Bone marrow (tissue), 2 donors: ENCODE data around the gene CAST.
"Not testable (repeated sequence)": the region's sequence is repeated elsewhere in the genome, so short reads cannot be mapped to it uniquely, and the experiment has no call there.

ENCODE experiments used
- DNase-seq, 2 donors: peaks; one replicate each; lab custom pipeline; 2025; lab: John Stamatoyannopoulos, UW

CAST gene

DNA sequence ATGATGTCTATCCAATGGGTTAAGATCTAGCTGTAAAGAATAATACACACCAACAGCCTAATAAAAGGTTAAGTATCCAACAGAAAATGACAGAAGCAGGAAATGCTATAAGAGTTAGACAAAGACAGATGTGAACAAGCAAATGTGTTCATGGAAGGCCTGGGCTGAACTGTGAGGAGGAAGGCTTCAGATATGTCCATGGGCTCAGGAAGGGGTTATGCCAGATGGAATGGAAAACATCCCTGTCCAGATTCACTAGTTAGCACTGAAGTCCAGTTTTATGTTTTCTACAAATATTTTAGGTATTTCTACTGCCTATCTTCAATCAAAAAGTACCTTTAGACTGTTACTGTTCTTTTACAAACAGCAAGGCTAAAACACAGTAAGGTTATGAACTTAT is 118.5 kb downstream of the CAST start:
- DNase-seq: no peak

DNA sequence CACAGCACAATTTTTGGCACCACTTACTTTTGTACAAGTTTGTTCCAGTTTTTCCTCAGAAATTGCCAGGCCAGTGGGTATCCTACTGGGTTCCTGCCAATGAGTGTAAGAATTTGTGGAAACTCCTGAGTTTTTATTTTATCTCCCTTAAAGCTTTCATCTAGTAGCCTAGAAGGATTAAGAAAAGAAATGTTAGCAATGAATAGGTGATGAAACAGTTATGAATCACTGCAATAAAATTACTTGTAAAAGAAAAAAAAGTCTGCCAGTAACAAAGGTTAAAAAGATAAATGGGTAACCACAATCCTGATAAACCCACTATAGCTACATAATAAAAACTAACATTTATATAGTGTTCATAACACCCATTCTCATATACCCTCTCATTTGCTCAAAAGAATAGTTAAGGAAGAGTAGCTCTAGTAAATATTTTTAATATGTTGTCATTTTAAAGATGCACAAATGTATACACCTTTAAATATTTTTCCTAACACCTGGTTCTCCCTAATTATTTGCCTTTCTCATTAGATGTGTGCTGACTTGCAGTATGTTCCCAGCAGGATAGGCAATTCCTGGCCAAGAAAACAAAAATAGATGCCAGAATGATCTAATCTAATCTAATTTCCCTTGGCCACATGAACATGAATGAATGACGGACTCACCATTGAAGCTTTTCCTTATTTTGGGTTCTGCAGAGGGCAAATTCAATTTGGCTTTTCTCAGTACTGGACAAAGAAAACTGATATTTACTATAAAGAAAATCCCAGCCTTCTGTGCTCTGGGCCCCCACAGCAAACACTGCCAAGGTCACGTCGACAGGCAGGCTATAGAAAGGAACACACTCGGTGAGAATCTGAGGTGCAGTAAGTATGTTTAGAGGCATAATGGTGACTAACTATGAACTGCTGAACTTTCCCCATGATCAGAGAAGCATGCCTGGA is 119.1 kb downstream of the CAST start:
- no peak for DNase-seq

DNA sequence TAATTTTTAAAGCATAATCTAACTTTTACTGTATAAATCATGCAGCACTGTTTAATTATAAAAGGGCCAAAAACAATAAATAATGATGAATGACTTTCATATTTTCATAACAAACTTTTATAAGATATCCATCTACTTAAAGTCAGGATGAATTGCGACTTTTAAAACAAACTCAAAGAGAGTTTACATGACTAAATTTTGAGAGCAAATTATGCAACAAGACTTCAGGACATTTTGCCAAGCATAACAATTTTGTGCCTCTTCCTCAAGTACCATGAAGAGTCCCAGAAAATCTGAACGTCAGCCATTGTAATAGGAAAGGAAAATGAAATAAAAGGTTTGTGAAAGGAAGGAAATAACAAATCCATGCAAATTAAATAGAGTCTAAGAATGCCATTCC is 121.2 kb downstream of the CAST start:
- no peak for DNase-seq

DNA sequence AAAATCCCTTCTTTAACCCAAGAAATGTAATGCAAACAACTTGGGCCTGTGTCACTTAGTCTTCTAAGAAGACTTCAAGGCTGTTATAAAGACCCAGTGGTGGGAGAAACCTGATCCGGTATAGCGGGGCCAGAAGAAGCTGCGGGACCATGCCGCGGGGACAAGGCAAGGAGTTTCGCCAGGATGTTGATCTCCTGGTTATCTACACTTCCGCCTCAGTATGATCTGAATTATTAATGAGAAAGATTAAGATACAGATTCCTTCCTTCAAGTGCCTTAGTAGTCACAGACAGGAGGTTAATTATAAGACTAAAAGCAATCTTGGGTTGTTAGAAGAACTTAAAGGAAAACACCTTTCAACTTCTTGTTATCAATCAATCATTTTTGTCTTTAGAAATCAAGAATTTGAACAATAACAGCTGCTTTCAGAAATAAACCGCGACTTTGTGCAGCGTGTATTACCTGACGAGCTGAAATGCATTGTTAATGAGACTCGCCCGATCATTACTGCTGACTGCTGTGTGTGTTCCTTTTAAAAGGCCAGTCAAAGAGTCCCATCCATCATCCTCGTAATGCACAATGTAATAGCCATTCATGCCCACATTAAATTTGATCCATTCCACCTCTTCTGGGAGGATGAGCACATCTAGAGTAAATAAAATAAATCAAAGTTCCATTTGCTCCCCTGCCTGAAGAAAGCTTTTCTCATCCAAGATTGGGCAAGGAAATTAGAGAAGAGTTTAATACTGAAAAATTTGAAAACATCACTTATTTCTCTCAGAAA is 123.3 kb downstream of the CAST start:
- DNase-seq: no peak

DNA sequence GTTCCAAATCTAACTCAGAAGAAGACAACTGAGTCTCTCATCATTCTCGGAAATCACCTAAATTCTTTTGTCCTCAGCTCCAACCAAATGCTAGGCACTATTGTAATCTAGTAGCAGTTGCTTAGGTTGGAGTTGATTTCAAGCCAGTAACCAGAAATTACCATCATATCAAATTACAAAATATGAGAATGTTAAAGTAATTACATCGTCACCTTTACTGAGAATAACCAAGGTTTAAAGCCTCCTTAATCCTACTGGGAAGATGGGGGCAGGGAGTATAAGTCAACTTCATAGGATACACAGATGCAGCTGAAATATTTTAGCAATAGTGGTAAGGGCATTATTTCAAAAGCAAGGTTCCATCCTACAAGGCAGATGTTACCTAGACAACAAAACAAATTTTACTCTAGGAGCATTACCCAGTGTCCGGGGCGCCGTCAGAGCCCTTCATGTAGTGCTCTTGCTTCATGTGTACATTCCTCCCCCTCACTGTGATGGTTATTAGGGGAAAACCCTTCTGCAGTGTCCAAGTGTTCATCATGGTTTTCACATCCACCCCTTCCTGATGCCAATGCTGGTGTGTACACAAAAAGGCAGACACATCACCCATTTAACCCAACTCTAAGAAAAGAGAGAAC is 126.1 kb downstream of the CAST start:
- no peak for DNase-seq

DNA sequence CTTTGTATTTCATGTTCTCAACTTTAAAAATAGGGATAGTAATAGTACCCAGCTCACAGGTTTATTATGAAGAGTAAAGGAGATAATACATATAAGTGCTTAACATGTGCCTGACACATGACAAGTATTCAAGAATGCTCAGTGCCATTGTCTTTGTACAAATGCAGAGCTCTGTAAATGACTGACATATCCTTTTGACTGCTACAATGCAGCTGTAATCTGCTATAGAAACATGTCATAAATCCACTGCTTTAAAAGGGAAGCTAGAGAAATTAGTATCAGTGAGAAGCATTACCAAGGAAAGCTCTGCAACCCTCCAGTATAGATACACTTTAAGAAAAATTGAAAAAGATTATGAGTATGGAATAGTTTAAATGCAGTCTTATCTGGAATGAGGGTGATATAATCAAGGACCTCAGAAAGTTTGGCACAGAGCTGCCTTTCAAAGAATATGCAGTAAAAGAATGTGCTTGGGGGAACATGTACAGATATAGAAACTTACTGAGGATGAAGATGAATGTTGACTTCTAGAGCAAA is 127.7 kb downstream of the CAST start:
- DNase-seq: no peak

DNA sequence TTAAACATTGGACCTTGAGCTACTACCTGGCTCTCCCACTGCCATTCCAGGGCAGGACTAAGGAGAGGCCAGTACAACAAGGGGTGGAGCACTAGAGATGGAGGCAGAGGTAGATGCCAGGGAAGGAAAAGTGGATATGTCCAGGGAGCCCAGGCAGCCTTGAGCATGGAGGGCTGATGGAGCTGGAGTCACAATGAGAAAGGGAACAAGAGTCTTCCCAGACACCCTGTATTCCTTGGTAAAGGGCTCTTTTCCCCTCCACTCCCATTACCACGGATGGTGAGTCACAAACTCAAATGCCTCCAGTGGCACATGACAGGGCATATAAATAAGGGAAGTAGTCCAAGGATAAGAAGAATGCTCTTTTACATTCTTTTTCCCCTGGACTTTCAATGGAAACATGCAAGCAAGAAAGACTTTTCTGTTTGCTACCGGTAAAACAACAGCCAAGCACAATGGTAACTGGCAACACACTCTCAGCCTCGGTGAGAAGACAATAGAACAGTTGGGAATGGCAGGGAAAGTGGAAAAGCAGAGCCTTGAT is 128.9 kb downstream of the CAST start:
- DNase-seq: no peak

DNA sequence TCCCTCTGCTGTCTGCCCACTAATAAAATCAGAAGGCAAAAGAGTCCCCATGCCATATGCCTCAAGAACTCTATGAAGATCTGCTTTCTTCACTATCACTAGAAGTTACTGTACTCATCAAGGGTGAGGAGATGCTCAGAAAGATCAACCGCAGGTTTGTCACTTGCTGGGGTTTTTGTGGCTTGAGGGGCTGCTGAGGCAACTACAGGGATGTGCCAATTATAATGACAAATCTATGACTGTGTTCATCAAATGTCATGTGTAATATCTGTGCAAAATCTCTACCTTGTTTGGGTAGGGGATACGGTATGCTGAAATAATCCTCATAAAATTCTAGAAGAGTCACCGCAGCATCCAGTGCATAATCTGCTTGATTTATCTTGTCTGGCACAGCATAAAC is 132.6 kb downstream of the CAST start:
- no peak for DNase-seq

DNA sequence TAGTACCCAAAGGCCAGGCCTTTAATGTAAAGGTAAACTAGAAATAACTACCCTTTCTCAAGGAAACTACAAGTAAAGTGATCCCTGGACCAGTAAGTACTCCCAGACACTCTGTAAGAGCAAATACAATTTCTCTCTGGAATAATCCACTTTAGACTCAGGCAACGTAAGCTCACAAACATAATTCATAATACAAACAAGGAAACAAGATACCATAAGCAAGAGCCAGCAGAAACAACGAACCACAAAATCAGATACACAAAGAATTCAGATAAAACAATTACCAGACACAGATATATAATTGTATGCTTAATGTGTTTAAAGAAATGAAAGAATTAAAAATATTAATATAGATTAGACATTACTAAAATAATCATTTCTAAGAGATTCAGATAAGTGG is 133.4 kb downstream of the CAST start:
- DNase-seq: no peak

DNA sequence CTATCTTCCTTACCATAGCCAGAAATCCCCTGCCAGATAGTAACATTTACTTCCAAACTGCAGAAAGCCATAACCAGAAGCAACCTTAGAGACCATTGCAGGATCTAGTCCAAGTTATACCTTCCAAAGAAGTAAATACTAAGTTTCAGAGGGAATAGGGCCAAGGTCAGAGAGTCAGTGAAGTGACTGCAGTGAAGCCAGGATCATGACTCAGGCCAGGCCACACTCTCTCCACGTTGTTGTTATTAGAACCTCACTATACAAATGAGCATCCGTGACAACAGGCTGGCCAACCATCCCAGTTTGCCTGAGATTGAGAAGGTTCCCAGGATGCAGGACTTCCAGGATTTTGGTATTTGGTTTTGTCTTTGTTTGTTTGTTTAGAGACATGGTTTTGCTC is 134.3 kb downstream of the CAST start:
- no peak for DNase-seq

DNA sequence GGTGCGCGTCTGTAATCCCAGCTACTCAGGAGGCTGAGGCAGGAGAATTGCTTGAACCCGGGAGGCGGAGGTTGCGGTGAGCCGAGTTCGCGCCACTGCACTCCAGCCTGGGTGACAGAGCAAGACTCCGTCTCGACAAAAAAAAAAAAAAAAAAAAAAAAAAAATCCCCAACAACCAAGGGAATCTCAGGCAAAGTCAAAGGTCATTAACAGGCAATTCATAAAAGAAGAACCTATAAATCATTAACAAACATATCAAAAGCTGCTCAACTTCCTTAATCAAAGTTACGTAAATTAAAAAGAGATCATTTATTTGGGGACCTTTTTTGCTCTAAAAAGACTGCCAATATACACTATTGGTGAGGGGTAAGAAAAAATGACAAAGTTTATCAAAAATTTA is 139.5 kb downstream of the CAST start:
- DNase-seq: not testable (repeated sequence)

DNA sequence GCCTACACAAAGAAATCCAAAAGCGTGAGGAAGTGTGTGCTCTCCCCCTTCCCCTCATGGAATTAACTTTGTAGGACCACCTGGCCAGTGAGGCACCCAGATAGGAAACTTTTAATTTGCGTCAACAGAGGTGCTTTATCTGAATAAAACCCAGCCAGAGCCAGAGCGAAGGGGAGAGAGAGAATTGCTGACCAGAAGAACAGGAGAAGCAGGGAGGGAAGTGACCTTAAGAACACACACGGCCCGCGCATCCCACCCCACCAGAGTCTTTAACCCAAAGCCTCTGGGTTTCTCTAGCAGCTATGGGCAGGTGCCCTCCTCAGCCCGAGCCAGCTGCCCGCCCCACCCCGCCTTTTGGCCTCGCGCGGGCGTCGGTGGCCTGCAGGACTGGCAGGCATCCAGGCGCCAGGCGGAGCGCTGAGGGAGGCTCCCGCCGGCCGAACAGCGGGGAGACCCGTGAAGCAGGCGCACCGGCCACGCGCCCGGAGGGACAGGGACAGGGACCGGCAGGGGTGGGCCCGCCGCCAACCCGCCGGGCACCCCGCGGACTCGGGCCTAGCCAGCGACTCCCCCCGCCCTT is 145.0 kb downstream of the CAST start:
- peak in 1 of 2 donors; percentile 74 for DNase-seq

DNA sequence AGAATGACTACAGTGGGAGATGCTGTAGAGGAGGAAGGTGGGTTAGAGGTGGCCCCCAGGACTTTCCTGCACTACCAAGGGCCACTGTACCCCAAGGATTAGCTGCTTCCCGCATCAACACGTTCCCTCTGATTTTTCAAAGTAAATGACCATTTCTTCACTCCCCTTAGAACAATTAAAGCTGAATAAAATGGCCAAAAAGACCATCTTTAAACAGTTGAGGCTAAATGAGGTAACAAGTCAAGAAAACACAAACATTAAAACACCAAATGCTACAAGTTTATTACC is 146.3 kb downstream of the CAST start:
- no peak for DNase-seq

DNA sequence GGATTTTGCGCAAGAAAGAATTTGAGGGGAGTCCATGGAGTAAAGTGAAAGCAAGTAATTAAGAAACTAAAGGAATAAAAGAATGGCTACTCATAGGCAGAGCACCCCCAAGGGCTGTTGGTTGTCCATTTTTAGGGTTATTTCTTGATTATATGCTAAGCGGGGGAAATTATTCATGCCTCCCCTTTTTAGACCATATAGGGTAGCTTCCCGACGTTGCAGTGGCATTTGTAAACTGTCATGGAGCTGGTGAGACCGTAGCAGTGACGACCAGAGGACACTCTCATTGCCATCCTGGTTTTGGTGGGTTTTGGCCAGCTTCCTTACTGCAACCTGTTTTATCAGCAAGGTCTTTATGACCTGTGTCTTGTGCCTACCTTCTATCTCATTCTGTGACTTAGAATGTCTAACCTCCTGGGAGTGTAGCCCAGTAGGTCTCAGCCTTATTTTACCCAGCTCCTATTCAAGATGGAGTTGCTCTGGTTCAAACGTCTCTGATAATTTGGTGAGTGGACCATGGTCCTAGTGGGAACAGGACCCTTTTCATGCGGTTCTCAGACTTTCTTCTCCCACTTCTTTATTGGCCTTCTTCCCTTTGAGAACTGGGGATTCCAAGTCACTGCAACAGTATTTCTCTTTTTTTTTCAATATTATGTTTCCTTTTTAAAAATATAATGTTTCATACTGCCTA is 146.8 kb downstream of the CAST start:
- DNase-seq: no peak

DNA sequence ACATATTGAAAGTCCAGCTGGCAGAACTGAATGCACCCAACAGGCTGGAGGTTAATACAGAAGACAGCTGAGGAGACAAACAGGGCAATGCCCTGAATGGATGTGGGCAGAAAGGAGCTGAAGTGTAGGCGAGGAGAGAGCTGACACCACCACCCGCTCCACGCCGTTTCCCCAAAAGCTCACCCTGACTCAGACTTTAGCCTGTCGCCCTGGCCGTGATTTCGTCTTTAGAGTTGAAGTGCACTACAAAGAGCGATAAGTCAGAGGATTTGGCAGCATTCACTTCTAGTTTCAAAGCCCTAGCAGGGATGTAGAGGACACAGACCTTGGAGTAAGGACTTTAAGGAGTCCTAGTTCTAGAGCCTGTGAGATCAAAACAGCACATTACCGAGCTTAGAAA is 147.7 kb downstream of the CAST start:
- no peak for DNase-seq

DNA sequence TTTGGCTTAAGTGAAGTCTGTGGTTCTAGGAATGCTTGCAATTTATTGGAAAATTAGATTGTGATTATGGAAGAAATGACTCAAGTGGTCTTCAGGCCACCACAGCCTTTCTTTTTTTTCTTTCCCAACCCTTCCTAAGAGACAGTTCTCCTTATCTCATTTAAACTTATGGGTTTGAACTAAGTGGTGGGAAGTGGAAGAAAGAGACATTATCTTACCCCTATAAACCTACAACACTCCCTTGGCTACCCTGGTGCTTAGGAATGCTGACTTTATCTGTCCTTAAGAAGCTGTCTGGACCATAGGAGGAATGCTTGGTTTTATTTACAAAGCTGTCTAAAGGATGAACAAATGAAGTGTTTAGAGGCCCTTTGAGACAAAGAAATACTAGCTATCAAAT is 150.7 kb downstream of the CAST start:
- DNase-seq: no peak

DNA sequence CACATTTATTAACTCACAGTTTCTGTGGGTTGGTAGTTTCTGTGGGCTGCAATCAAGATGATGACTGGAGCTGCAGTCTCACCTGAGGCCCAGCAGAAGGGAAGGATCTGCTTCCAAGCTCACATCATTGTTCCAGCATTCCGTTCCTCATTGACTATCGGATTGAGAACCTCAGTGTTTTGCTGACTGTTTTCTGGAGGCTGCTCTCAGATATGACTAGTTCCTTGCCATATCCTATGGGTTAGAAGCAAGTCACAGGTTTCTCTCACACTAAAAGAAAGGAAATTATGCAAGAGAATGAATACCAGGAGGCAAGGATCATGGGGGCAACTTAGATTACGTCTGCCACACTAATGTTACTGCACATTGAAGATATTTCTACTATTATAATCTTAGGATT is 151.9 kb downstream of the CAST start:
- no peak for DNase-seq

DNA sequence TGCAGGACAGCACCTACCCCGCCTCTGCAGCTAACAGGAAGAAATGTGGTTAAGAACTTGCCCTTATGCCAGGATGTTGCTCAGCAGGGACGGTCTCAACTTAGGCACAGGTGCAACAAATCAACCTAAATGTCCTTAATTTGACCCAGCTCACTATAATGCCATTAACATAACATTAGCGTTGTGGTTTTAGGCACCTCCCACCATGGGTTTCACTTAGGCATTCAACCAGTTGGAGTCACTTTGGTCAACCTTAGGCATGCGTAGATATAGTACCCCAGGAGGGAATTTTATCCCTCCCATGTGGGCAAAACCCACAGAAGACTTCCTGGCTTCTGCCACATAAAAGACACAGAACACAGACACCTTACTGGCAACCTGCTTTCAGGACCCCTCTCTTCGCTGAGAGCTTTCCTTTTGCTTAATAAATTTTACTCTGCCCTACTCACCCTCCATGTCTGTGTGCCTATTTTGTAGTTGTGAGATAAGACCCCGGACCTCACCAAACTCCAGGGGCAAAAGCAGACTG is 154.3 kb downstream of the CAST start:
- DNase-seq: no peak

DNA sequence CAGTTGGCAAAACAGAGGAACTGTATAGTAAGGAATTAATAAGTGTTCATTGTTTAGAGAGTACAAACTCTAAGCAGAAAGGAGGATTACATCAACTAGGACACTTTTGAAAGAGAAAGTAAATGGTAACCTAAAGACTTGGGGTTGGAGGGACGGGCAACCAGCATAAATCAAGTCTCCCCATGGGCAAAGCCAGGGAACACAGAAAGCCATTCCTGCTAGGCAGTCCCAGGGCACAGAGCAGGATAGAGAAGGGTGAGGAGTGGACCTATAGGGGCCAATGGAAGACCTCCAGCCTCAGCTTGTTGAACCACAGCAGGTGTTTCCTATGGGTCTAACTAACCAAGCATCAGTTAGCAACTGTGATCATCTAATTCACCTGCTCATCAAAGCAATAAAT is 154.8 kb downstream of the CAST start:
- DNase-seq: no peak

DNA sequence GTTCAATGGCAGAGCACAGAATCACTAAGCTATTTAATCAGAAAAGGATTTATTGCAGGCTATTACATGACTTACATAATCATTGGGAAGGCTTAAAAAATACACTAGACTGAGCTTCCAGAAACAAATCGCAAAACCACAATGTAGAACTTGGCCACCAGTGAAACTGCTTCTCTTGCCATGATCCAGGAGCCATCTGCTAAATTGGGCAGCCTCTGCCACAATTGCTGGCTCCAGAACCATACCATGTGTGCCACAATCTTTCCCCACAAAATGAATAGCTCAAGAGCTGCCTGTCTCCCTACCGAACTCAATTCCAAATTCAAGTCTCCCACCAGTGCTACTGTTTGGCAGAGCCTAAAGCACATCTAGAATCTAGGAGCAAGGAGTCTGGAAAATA is 155.3 kb downstream of the CAST start:
- no peak for DNase-seq

DNA sequence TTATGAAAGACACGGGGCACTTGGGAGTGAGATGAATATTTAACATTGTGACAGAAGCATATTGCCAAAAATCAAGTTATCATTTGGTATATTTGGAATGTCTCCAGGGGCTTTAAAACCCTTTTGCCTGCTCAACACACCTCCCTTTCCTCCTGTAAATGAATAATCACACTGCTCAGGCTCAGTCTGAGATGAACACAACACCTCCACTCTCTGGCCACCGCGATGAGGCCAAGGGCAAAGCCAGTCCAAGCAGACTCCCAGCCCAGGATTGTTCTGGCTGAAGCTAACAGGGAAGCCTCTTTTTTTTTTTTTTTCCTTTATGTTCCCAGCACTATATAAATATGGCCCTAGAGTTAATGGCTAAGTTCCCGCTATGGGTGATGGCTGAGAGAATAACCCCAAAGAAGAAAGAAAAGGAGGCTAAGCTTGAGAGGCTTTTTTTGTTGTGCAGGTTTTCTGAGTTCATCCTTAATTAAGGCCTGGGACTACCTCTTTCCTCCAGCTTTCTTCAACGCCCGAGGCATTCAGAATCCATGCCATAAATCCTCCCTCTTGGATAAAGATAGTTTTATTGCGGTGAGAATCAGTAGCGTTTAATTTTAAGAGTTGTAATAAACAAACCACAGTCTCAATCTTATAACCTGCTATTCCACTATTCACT is 156.1 kb downstream of the CAST start:
- no peak for DNase-seq
